Mononuclear cell (primary cell): Measurements from ENCODE around the gene TNFAIP1. TPM values are rescaled to one million over a fixed set of nuclear protein-coding genes. Genes with fewer than 3 reads are reported as not detected.

Experiments
- H3K27me3 ChIP-seq: 2 replicates; pipeline ENCODE4 v1.6.0; 2011; ENCODE audit warnings: low read length, control low read depth; ENCODE audit not compliant: insufficient read depth
- H3K4me1 ChIP-seq: 2 replicates; pipeline ENCODE4 v1.5.1; 2011; ENCODE audit warnings: mild to moderate bottlenecking, low read length, control low read depth; ENCODE audit not compliant: insufficient read depth
- H3K4me3 ChIP-seq: 2 replicates; pipeline ENCODE4 v1.5.1; 2011; ENCODE audit warnings: mild to moderate bottlenecking, low read length, moderate library complexity
- H3K9me3 ChIP-seq: 2 replicates; pipeline ENCODE4 v1.5.1; 2011; ENCODE audit warnings: low read depth, mild to moderate bottlenecking, control low read depth, low read length
- total RNA-seq: library from RNA; depleted of rRNA; stranded (reverse); fragments of >200 nt; gene quantifications from one replicate; pipeline ENCODE4 v1.2.3, GENCODE V29; 2012

TNFAIP1 gene
- total RNA-seq, 1 donor, result 5.0 TPM

DNA sequence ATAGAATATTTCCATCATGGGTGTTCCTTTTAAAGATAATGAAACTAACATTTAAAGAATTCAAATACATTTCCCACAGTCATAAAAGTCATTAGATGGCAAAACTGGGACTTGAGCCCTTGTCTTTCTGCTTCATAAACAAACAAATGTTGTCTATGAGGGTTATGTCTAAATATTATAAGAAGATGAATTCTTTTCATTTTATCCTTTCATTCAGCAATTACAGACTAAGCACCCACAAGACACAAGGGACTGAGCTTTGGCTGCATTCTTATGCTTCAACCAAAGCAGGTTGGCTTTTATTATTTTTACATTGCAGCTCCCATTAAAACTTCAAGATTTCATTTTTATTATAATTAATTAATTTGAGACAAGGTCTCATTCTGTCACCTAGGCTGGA is 50.8 kb downstream of the TNFAIP1 start:
- no peak overlapping the region for H3K4me3 ChIP-seq
- peaks cover 4% of the 10 kb centered on the region for H3K27me3 ChIP-seq
- no peaks in the 10 kb centered on the region for H3K9me3 ChIP-seq
- peaks cover 22% of the 10 kb centered on the region for H3K4me1 ChIP-seq

DNA sequence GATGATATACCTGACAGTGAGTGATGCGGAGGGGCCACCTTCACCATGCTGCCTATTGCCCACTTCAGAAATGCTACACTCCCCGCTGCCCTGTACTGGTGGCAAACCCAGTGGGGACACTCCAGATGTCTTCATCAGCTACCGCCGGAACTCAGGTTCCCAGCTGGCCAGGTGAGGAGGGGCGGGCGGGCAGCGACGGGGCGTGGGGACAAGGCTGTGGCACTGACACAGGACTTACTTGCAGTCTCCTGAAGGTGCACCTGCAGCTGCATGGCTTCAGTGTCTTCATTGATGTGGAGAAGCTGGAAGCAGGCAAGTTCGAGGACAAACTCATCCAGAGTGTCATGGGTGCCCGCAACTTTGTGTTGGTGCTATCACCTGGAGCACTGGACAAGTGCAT is 52.5 kb downstream of the TNFAIP1 start:
- Histone ChIP-seq H3K9me3 (no peaks in the 10 kb centered on the region), H3K4me3 (no peak overlapping the region), H3K27me3 (no peaks in the 10 kb centered on the region), H3K4me1 (peaks cover 20% of the 10 kb centered on the region)

GRCh38 chr17:28390141-28390540 is 54.6 kb downstream of the TNFAIP1 start:
- Histone ChIP-seq H3K27me3 (no peaks in the 10 kb centered on the region), H3K4me1 (peaks cover 8% of the 10 kb centered on the region), H3K4me3 (no peak overlapping the region), H3K9me3 (no peaks in the 10 kb centered on the region)

DNA sequence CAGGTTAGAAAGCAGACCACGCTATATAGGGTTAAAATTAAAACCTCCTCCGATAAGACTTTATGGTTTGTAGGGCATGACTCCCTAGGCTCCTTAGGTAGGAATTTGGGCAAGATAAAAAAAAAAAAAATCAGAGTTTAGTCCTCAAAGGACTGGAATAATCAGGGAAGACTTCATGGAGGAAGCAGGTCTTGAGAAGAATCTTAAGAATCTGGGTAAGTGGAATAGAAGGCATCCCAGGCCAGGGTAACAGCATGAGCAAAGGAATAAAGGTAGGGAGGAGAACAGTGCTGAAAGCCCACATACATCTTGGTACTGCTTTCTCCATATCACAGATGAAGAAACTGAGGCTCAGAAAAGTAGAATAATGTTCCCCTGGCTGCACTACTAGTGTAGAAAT is 55.0 kb downstream of the TNFAIP1 start:
- Histone ChIP-seq H3K4me3 (no peak overlapping the region), H3K9me3 (no peaks in the 10 kb centered on the region)

GRCh38 chr17:28390984-28391383 is 55.4 kb downstream of the TNFAIP1 start:
- H3K4me1 ChIP-seq, result no peaks in the 10 kb centered on the region
- H3K9me3 ChIP-seq, result no peaks in the 10 kb centered on the region
- no peaks in the 10 kb centered on the region for H3K27me3 ChIP-seq
- no peak overlapping the region for H3K4me3 ChIP-seq

More for the DNA sequence above, 55.0 kb downstream of the TNFAIP1 start:
- H3K4me1 ChIP-seq, result peaks cover 3% of the 10 kb centered on the region
- H3K27me3 ChIP-seq, result no peaks in the 10 kb centered on the region

- Histone ChIP-seq H3K4me3 (no peak overlapping the region), H3K9me3 (no peaks in the 10 kb centered on the region), H3K27me3 (no peaks in the 10 kb centered on the region), H3K4me1 (no peaks in the 10 kb centered on the region)
Measured at GRCh38 chr17:28391401-28391800, 55.8 kb downstream of the TNFAIP1 start.

GRCh38 chr17:28392491-28392890 is 56.9 kb downstream of the TNFAIP1 start:
- no peaks in the 10 kb centered on the region for H3K27me3 ChIP-seq
- H3K4me3 ChIP-seq, result no peak overlapping the region
- H3K9me3 ChIP-seq, result no peaks in the 10 kb centered on the region
- H3K4me1 ChIP-seq, result no peaks in the 10 kb centered on the region

DNA sequence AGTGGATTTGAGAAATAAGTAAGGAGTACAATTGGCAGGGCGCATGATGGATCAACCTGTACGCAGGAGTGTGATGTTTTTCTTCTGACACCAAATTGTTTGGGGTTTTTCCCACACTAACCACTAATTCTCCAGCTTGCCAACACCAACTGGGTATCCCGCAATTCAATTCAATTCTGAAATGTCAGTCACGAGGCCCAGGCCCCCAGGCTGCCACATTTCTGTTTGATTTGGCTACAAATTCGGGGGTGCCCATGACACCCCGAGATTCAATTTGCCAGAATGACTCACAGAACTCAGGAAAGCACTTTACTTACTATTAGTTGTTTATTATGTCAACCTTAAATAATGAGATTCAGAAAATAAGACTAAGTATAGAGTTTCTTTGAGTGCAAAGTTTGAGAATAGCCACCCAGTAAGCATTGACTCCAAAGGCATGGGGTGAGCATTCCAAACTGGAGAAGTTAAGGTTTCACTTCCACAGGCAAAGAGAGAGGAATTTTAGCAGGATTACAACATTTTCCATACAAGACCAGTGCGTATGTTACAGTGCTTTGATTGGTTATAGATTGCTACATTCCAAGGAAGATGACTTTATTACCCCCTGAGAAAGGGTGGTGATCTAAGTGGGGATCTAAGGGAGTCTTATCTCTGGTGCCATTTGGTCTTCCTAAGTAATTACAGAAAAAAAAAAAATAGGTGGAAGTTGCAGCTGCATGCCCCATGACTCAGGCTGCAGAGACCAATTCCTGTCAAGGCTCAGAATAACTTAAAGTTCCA is 59.0 kb downstream of the TNFAIP1 start:
- no peaks in the 10 kb centered on the region for H3K9me3 ChIP-seq
- H3K4me1 ChIP-seq, result no peaks in the 10 kb centered on the region
- no peak overlapping the region for H3K4me3 ChIP-seq
- H3K27me3 ChIP-seq, result no peaks in the 10 kb centered on the region

GRCh38 chr17:28395426-28395825 is 59.9 kb downstream of the TNFAIP1 start:
- Histone ChIP-seq H3K9me3 (no peaks in the 10 kb centered on the region), H3K4me3 (no peak overlapping the region), H3K4me1 (no peaks in the 10 kb centered on the region), H3K27me3 (no peaks in the 10 kb centered on the region)

DNA sequence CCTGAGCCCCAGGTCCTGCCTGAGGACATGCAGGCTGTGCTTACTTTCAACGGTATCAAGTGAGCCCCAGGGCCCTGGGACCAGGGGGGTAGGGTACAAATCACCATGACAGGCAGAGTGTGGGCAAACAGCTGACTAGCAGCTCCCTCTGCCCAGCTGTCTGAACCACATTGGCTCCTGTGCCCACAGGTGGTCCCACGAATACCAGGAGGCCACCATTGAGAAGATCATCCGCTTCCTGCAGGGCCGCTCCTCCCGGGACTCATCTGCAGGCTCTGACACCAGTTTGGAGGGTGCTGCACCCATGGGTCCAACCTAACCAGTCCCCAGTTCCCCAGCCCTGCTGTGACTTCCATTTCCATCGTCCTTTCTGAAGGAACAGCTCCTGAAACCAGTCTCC is 60.4 kb downstream of the TNFAIP1 start:
- Histone ChIP-seq H3K4me3 (no peak overlapping the region), H3K4me1 (no peaks in the 10 kb centered on the region), H3K9me3 (no peaks in the 10 kb centered on the region), H3K27me3 (no peaks in the 10 kb centered on the region)

Other genes starting within 250 kb of the TNFAIP1 start
- gene TMEM97, start 16.6 kb upstream of the TNFAIP1 start, total RNA-seq, result 4.0 TPM
- gene IFT20, start 289 bp upstream of the TNFAIP1 start, total RNA-seq, result 33.9 TPM
- gene POLDIP2, start 21.8 kb downstream of the TNFAIP1 start, total RNA-seq, result 26.6 TPM
- gene SEBOX, start 29.4 kb downstream of the TNFAIP1 start, total RNA-seq, result not detected
- gene VTN, start 34.5 kb downstream of the TNFAIP1 start, total RNA-seq, result not detected
- 8.8 TPM for gene SARM1, start 35.9 kb downstream of the TNFAIP1 start, total RNA-seq
- 0.42 TPM for gene SLC46A1, start 70.5 kb downstream of the TNFAIP1 start, total RNA-seq
- gene SLC13A2, start 137.9 kb downstream of the TNFAIP1 start, total RNA-seq, result not detected
- not detected for gene FOXN1, start 170.6 kb downstream of the TNFAIP1 start, total RNA-seq
- 52.3 TPM for gene UNC119, start 216.9 kb downstream of the TNFAIP1 start, total RNA-seq
- 43.2 TPM for gene PIGS, start 235.8 kb downstream of the TNFAIP1 start, total RNA-seq
- 17.8 TPM for gene ALDOC, start 241.1 kb downstream of the TNFAIP1 start, total RNA-seq